HG02885 (cell line): ENCODE measurements around the gene DOCK3.
"Not testable (repeated sequence)": the region's sequence is repeated elsewhere in the genome, so short reads cannot be mapped to it uniquely, and the experiment has no call there.

Source experiments
- ATAC-seq: cut with Tn5 transposase; IDR thresholded peaks from one replicate; pipeline ENCODE4 v1.9.1; 2021; ENCODE audit warnings: mild to moderate bottlenecking; ENCODE audit not compliant: unreplicated experiment, poor library complexity

Gene DOCK3

GRCh38 chr3:50781766-50782165 is 107.0 kb downstream of the DOCK3 start:
- ATAC-seq: not testable (repeated sequence)

- no peak for ATAC-seq
Observed at GRCh38 chr3:50786631-50787030, 111.9 kb downstream of the DOCK3 start.

GRCh38 chr3:50790894-50791293 is 116.2 kb downstream of the DOCK3 start:
- ATAC-seq: not testable (repeated sequence)

- no peak for ATAC-seq
Observed at GRCh38 chr3:50792568-50792967, 117.8 kb downstream of the DOCK3 start.

- not testable (repeated sequence) for ATAC-seq
Observed at GRCh38 chr3:50803805-50804204, 129.1 kb downstream of the DOCK3 start.

GRCh38 chr3:50804376-50804775 is 129.6 kb downstream of the DOCK3 start:
- not testable (repeated sequence) for ATAC-seq

- no peak for ATAC-seq
Observed at GRCh38 chr3:50805321-50805720, 130.6 kb downstream of the DOCK3 start.

GRCh38 chr3:50806031-50806430 is 131.3 kb downstream of the DOCK3 start:
- ATAC-seq: no peak

- ATAC-seq: no peak
Observed at GRCh38 chr3:50806806-50807205, 132.1 kb downstream of the DOCK3 start.

GRCh38 chr3:50807266-50807665 is 132.5 kb downstream of the DOCK3 start:
- ATAC-seq: no peak

- no peak for ATAC-seq
Observed at GRCh38 chr3:50811893-50812292, 137.2 kb downstream of the DOCK3 start.

- no peak for ATAC-seq
Observed at GRCh38 chr3:50815844-50816243, 141.1 kb downstream of the DOCK3 start.

GRCh38 chr3:50816894-50817293 is 142.2 kb downstream of the DOCK3 start:
- no peak for ATAC-seq

- ATAC-seq: no peak
Observed at GRCh38 chr3:50817756-50818529, 143.2 kb downstream of the DOCK3 start.

- no peak for ATAC-seq
Observed at GRCh38 chr3:50819882-50820281, 145.2 kb downstream of the DOCK3 start.

GRCh38 chr3:50825841-50826240 is 151.1 kb downstream of the DOCK3 start:
- ATAC-seq: no peak

GRCh38 chr3:50830451-50830850 is 155.7 kb downstream of the DOCK3 start:
- no peak for ATAC-seq

- ATAC-seq: not testable (repeated sequence)
Observed at GRCh38 chr3:50831009-50831408, 156.3 kb downstream of the DOCK3 start.

- no peak for ATAC-seq
Observed at GRCh38 chr3:50840983-50841489, 166.3 kb downstream of the DOCK3 start.

- ATAC-seq: no peak
Observed at GRCh38 chr3:50848308-50848707, 173.6 kb downstream of the DOCK3 start.

GRCh38 chr3:50850639-50851511 is 176.1 kb downstream of the DOCK3 start:
- ATAC-seq: no peak
